ENCODE data around the gene SNX2.

GRCh38 chr5:122831984-122832383, 57.1 kb downstream of the SNX2 start:
- TF ChIP-seq CTCF (IDR thresholded peaks at IDR 0.05) = no peak
- TF ChIP-seq POLR2A (IDR thresholded peaks at IDR 0.05) = no peak
